Cardiac muscle cell (in vitro differentiated cells and primary cell): Measurements from ENCODE around the gene ACTL7B. TPM values are rescaled to one million over a fixed set of nuclear protein-coding genes. Genes with fewer than 3 reads are reported as not detected.
A peak's percentile ranks its signal among the peaks of the same experiment; 100 is the strongest.

Experiments
- DNase-seq, 2 donors: peaks; one replicate each; pipeline versions ENCODE4 v3.0.0 to v3.0.0-alpha.2; 2010 to 2017; ENCODE audit warnings: low read depth in 1 of 2, low spot score in 1 of 2
- H3K27ac ChIP-seq: fragments of 200-600 bp; sonication (generic); 2 replicates; pipeline ENCODE4 v1.5.1; 2016
- H3K27me3 ChIP-seq: fragments of 200-600 bp; sonication (generic); 2 replicates; pipeline ENCODE4 v1.6.0; 2016; ENCODE audit warnings: control low read depth
- H3K36me3 ChIP-seq: fragments of 200-600 bp; sonication (generic); 2 replicates; pipeline ENCODE4 v1.5.1; 2016; ENCODE audit warnings: control low read depth
- H3K4me1 ChIP-seq: fragments of 200-600 bp; sonication (generic); 2 replicates; pipeline ENCODE4 v1.8.1; 2017; ENCODE audit warnings: low read depth, mild to moderate bottlenecking, mixed run types
- H3K4me3 ChIP-seq: fragments of 200-600 bp; sonication (generic); 2 replicates; pipeline ENCODE4 v1.5.1; 2016; ENCODE audit warnings: mild to moderate bottlenecking
- H3K9me3 ChIP-seq: fragments of 200-600 bp; sonication (generic); 2 replicates; pipeline ENCODE4 v1.5.1; 2017; ENCODE audit warnings: low read depth, mild to moderate bottlenecking, control low read depth
- CTCF ChIP-seq: IDR thresholded peaks from 2 replicates; pipeline ENCODE4 v1.5.1; 2012; ENCODE audit warnings: low read depth, mild to moderate bottlenecking, low read length
- polyA plus RNA-seq: library from polyadenylated mRNA; unstranded; fragments of >200 nt; fragmentation: Nextera tagmentation; extraction: Ambion mirVana; gene quantifications from 2 replicates; pipeline ENCODE4 v1.2.1, GENCODE V29; 2016
- total RNA-seq: library from RNA; depleted of rRNA; stranded (reverse); fragments of >200 nt; gene quantifications from 2 replicates; pipeline ENCODE4 v1.2.3, GENCODE V29; 2016

The ACTL7B gene
- total and polyA plus RNA-seq, 2 experiments from 2014 or later: not detected

- Histone ChIP-seq H3K36me3 (no peaks in the 10 kb centered on the region), H3K9me3 (no peaks in the 10 kb centered on the region), H3K4me3 (no peak overlapping the region), H3K27me3 (no peaks in the 10 kb centered on the region), H3K27ac (no peak overlapping the region), H3K4me1 (no peaks in the 10 kb centered on the region)
- TF ChIP-seq CTCF: no peak
- DNase-seq: no peak
Measured at GRCh38 chr9:108860764-108861163, 5.0 kb upstream of the ACTL7B start.

DNA sequence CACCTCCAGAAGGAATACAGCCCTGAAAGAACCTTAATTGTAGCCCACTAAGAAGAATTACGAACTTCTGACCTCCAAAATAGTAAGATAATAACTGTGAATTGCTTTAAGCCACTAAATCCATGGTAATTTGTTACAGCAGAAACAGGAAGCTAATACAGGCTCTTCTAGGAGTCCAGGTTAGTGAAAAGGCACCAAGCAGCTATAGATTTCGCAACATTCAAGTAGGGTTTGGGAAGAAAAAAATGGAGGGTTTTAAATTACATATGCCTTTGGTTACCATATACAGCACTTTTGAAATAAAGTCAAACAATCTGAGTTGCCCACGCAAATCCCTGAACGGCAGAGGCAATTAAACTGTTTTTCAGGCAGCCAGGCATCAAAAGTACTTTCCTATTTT is 4.6 kb upstream of the ACTL7B start:
- Histone ChIP-seq H3K27ac (no peak overlapping the region), H3K27me3 (no peaks in the 10 kb centered on the region), H3K36me3 (no peaks in the 10 kb centered on the region), H3K4me3 (no peak overlapping the region), H3K9me3 (no peaks in the 10 kb centered on the region), H3K4me1 (no peaks in the 10 kb centered on the region)
- TF ChIP-seq CTCF: no peak
- DNase-seq: peak in 1 of 2 donors; percentile 18

DNA sequence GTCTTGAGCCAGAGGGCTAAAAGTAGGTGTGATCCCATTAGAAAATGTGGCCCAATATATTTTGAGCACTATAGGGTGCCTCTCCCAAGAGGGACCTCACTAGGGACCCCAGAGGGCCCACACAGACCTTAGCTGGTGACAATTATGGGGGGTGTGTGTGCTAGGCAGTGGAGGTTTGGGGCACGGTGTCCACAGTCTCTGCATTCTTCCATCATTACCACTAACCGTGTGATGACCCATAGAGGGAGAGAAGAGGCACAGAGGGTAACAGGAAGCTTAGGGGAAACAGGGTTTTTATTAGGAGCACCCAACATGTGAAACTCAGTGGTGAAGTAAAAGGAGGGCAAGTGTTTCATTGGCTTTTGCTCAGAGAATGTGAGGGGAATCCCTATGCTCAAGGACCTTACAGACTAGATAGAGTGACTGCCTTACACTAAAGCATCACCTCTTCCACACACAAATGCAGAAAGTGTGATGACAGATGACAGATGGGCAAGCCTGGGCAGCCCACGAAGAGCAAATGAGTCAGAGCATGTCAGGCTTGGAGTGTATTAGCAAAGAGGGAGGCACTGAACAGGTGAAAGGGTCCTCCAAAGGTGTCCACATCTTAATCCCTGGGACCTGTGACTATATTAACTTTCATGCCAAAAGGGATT is 3.8 kb upstream of the ACTL7B start:
- Histone ChIP-seq H3K9me3 (no peaks in the 10 kb centered on the region), H3K27me3 (no peaks in the 10 kb centered on the region), H3K4me3 (no peak overlapping the region), H3K4me1 (no peaks in the 10 kb centered on the region), H3K27ac (no peak overlapping the region), H3K36me3 (no peaks in the 10 kb centered on the region)
- no peak for DNase-seq
- no peak for TF ChIP-seq CTCF

GRCh38 chr9:108857572-108857971 is 1.8 kb upstream of the ACTL7B start:
- TF ChIP-seq CTCF: no peak

DNA sequence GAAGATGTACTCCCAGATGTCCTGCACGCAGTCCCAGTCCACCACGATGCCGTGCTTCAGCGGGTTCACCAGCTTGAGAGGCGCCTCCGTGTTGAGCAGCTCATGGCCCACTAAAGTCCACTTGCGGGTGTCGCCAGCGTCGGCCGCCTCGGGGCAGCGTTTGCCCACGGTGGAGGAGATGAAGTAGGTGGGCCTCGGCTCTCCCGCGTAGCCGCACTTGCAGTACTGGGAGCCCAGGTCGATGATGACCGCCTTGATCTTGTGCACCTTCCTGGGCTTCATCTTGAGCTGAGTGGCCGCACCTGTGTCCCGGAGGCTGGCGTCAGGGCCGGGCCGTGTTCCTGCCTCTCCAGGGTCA is 278 bp downstream of the ACTL7B start:
- H3K36me3 ChIP-seq: no peaks in the 10 kb centered on the region
- peaks cover 7% of the 10 kb centered on the region for H3K4me1 ChIP-seq
- H3K4me3 ChIP-seq: no peak overlapping the region
- no peak overlapping the region for H3K27ac ChIP-seq
- no peak for DNase-seq
- no peaks in the 10 kb centered on the region for H3K9me3 ChIP-seq
- TF ChIP-seq CTCF: no peak
- H3K27me3 ChIP-seq: no peaks in the 10 kb centered on the region

More at GRCh38 chr9:108857572-108857971, 1.8 kb upstream of the ACTL7B start:
- Histone ChIP-seq H3K36me3 (no peaks in the 10 kb centered on the region), H3K9me3 (no peaks in the 10 kb centered on the region), H3K27ac (no peak overlapping the region), H3K4me3 (no peak overlapping the region), H3K4me1 (no peaks in the 10 kb centered on the region), H3K27me3 (no peaks in the 10 kb centered on the region)
- DNase-seq: no peak
